PC-9 (cell line): Measurements from ENCODE around the gene EML2. TPM values are rescaled to one million over a fixed set of nuclear protein-coding genes. Genes with fewer than 3 reads are reported as not detected.

Experiments
- BruUV-seq: library from RNA; stranded (reverse); fragments of 400-500 nt; replicated peaks from 2 replicates; lab custom pipeline; 2021; lab: Mats Ljungman, UMichigan
- CTCF ChIA-PET: fragments of 300-600 bp; sonication (Branson Sonifier 250); formaldehyde crosslinking; loops from one replicate; lab custom pipeline; 2022; ENCODE audit warnings: antibody characterized with exemption; lab: Charles Lee
- POLR2A ChIA-PET: fragments of 300-600 bp; sonication (Branson Sonifier 250); formaldehyde crosslinking; loops from one replicate; lab custom pipeline; 2022; ENCODE audit warnings: antibody characterized with exemption; ENCODE audit not compliant: unreplicated experiment; lab: Charles Lee
- DNase-seq, 2 experiments: peaks; one replicate each; pipeline versions ENCODE4 v3.0.0 to v3.0.0-alpha.2; 2015 to 2022; ENCODE audit warnings: mixed read lengths in 1 of 2
- H2AFZ ChIP-seq: fragments of 200-600 bp; sonication (generic); 2 replicates; pipeline ENCODE4 v1.8.1; 2017; ENCODE audit warnings: antibody characterized with exemption
- H3F3A ChIP-seq: fragments of 200-600 bp; sonication (generic); 2 replicates; pipeline ENCODE4 v1.8.1; 2017; ENCODE audit warnings: antibody characterized with exemption, mild to moderate bottlenecking, low read depth; ENCODE audit not compliant: insufficient read depth
- H3K27ac ChIP-seq: fragments of 200-600 bp; sonication (generic); 2 replicates; pipeline ENCODE4 v1.6.1; 2016; ENCODE audit warnings: mixed run types
- H3K27me3 ChIP-seq: fragments of 200-600 bp; sonication (generic); 2 replicates; pipeline ENCODE4 v1.6.1; 2016; ENCODE audit warnings: low read depth, mixed run types; ENCODE audit not compliant: insufficient read depth
- H3K36me3 ChIP-seq: fragments of 200-600 bp; sonication (generic); 2 replicates; pipeline ENCODE4 v1.6.1; 2016; ENCODE audit warnings: low read depth, mixed run types
- H3K4me1 ChIP-seq: fragments of 200-600 bp; sonication (generic); replicated peaks from 2 replicates; pipeline ENCODE4 v1.6.1; 2016; ENCODE audit warnings: mixed run types; ENCODE audit not compliant: insufficient read depth
- H3K4me2 ChIP-seq: fragments of 200-600 bp; sonication (generic); 2 replicates; pipeline ENCODE4 v1.6.1; 2017; ENCODE audit warnings: mixed run types
- H3K4me3 ChIP-seq: fragments of 200-600 bp; sonication (generic); 2 replicates; pipeline ENCODE4 v1.6.1; 2016; ENCODE audit warnings: mixed run types
- H3K79me2 ChIP-seq: fragments of 200-600 bp; sonication (generic); 2 replicates; pipeline ENCODE4 v1.6.1; 2017; ENCODE audit warnings: low read depth, mixed run types
- H3K9me2 ChIP-seq: fragments of 200-600 bp; sonication (generic); 2 replicates; pipeline ENCODE4 v1.8.1; 2017; ENCODE audit warnings: mild to moderate bottlenecking; ENCODE audit not compliant: insufficient read depth
- H3K9me3 ChIP-seq: fragments of 200-600 bp; sonication (generic); 2 replicates; pipeline ENCODE4 v1.8.1; 2016; ENCODE audit warnings: low read depth; ENCODE audit not compliant: insufficient read depth
- H4K20me1 ChIP-seq: fragments of 200-600 bp; sonication (generic); 2 replicates; pipeline ENCODE4 v1.8.1; 2017; ENCODE audit not compliant: insufficient read depth
- CTCF ChIP-seq: fragments of 200-600 bp; sonication (generic); conservative IDR thresholded peaks from 2 replicates; pipeline ENCODE4 v1.6.1; 2017; ENCODE audit warnings: mixed run types, antibody characterized with exemption, mild to moderate bottlenecking, moderate library complexity
- EZH2 ChIP-seq: fragments of 200-600 bp; sonication (generic); IDR thresholded peaks from 2 replicates; pipeline ENCODE4 v1.8.0; 2017; ENCODE audit warnings: antibody characterized with exemption, low read depth
- intact Hi-C: fragments of 100-400 bp; cut with micrococcal nuclease; formaldehyde crosslinking; loops from one replicate; pipeline ENCODE4 v1.10.0; 2022; ENCODE audit not compliant: unreplicated experiment
- total RNA-seq: library from RNA; stranded (reverse); gene quantifications from 2 replicates; pipeline ENCODE4 v1.2.3, GENCODE V29; 2021

Gene EML2
- total RNA-seq, 1 experiment from 2014 or later, result 61.7 TPM

DNA sequence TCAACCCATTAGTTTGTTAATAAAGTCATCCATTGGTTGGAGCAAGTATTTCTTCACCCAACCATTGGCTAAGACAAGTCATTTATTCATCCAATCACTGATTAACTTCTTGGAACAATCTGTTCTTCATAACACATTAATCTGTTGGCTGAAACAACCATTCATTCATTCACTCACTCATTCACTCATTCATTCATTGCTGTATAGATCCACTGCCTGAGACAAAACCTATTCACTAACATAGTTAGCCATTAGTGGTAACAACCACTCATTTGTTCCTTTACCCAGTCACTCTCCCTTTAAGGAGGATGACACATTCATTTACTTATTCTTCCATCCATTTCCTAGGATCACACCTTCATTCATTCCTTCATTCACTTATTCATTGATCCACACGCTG is 15.2 kb downstream of the EML2 start:
- H3K4me3 ChIP-seq, result no peak overlapping the region
- H4K20me1 ChIP-seq, result no peaks in the 10 kb centered on the region
- DNase-seq, result no peak
- H3K9me2 ChIP-seq, result no peaks in the 10 kb centered on the region; the same call in 1 of the 2 replicates
- ChIA-PET POLR2A (no interaction called here), CTCF (no interaction called here)
- intact Hi-C loops, result no loop called here
- no peak overlapping the region for H3K27ac ChIP-seq
- no peak overlapping the region for H2AFZ ChIP-seq
- peaks cover 17% of the 10 kb centered on the region for H3K36me3 ChIP-seq
- H3F3A ChIP-seq, result peaks cover 6% of the 10 kb centered on the region; the same call in 1 of the 2 replicates
- H3K9me3 ChIP-seq, result no peaks in the 10 kb centered on the region
- BruUV-seq, result no TSS peak
- no peaks in the 10 kb centered on the region for H3K27me3 ChIP-seq
- no peak for TF ChIP-seq CTCF
- TF ChIP-seq EZH2, result no peak
- no peak overlapping the region for H3K4me2 ChIP-seq
- H3K4me1 ChIP-seq, result no peaks in the 10 kb centered on the region
- no peaks in the 10 kb centered on the region for H3K79me2 ChIP-seq

DNA sequence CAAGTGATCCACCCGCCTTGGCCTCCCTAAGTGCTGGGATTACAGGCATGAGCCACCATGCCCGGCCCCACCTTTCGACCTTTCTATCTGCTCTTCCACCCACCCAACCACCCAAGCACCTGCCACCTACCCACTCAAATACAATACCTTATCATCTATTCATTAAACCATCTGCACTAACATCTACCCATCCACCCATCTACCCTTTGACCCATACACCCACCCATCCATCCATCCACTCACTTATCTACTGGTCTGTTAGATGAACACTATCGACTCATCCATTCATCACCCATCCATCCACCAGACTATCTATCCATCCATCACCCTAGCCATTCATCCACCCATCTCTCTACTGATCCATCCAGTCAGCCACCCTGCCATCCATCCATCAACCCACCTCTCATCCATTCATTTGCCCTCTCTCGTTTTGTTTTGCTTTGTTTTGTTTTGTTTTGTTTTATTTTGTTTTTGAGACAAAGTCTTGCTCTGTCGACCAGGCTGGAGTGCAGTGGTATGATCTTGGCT is 17.2 kb downstream of the EML2 start:
- Histone ChIP-seq H3K79me2 (no peaks in the 10 kb centered on the region), H3F3A (peaks cover 15% of the 10 kb centered on the region; the same call in 1 of the 2 replicates), H4K20me1 (no peaks in the 10 kb centered on the region), H3K27me3 (no peaks in the 10 kb centered on the region), H3K4me2 (no peak overlapping the region), H3K4me3 (no peak overlapping the region), H3K4me1 (no peaks in the 10 kb centered on the region), H3K27ac (no peak overlapping the region), H3K9me3 (no peaks in the 10 kb centered on the region), H3K9me2 (no peaks in the 10 kb centered on the region; the same call in 1 of the 2 replicates), H2AFZ (no peak overlapping the region), H3K36me3 (peaks cover 5% of the 10 kb centered on the region; the same call in 1 of the 2 replicates)
- ChIA-PET CTCF (interaction anchor here (1.0 kb wide), 1 partner anchor 20 kb away, joined by 3 read pairs; no protein-coding TSS in a partner anchor), POLR2A (no interaction called here)
- BruUV-seq, result no TSS peak
- no peak for DNase-seq
- TF ChIP-seq CTCF, result no peak
- no peak for TF ChIP-seq EZH2
- intact Hi-C loops, result no loop called here

GRCh38 chr19:45621389-45621788 is 17.8 kb downstream of the EML2 start:
- no peaks in the 10 kb centered on the region for H3K27me3 ChIP-seq
- no peak overlapping the region for H3K4me2 ChIP-seq
- DNase-seq, result no peak
- H3K27ac ChIP-seq, result no peak overlapping the region
- CTCF ChIA-PET, result no interaction called here
- no peak overlapping the region for H2AFZ ChIP-seq
- H3K9me3 ChIP-seq, result no peaks in the 10 kb centered on the region
- intact Hi-C loops, result no loop called here
- no peak for TF ChIP-seq CTCF
- no peak for TF ChIP-seq EZH2
- H3K4me1 ChIP-seq, result no peaks in the 10 kb centered on the region
- H3K9me2 ChIP-seq, result no peaks in the 10 kb centered on the region; the same call in 1 of the 2 replicates
- peaks cover 22% of the 10 kb centered on the region; the same call in 1 of the 2 replicates for H3F3A ChIP-seq
- H3K79me2 ChIP-seq, result no peaks in the 10 kb centered on the region
- BruUV-seq, result no TSS peak
- peaks cover 2% of the 10 kb centered on the region; the same call in 1 of the 2 replicates for H3K36me3 ChIP-seq
- no peaks in the 10 kb centered on the region for H4K20me1 ChIP-seq
- POLR2A ChIA-PET, result no interaction called here
- H3K4me3 ChIP-seq, result no peak overlapping the region
